Omental fat pad (tissue), 4 donors: ENCODE data around the gene TGFA. TPM values are rescaled to one million over a fixed set of nuclear protein-coding genes. Genes with fewer than 3 reads are reported as not detected.

Experiments
- ATAC-seq: fragments of 150-250 bp; one replicate; pipeline ENCODE4 v1.9.1; 2016; ENCODE audit warnings: mild to moderate bottlenecking, moderate library complexity; ENCODE audit not compliant: low FRiP score
- DNase-seq: peaks from one replicate; pipeline ENCODE4 v3.0.0-alpha.2; 2019; ENCODE audit warnings: low spot score
- CTCF ChIP-seq, 3 donors: fragments of 450-650 bp; IDR thresholded peaks; one replicate each; pipeline ENCODE4 v1.5.1; 2016 to 2017; ENCODE audit warnings: antibody characterized with exemption in 3 of 3, mild to moderate bottlenecking in 3 of 3, moderate library complexity in 2 of 3
- total RNA-seq, 4 donors: library from RNA; depleted of rRNA; stranded (reverse); fragments of >200 nt; gene quantifications; one replicate each; pipeline ENCODE4 v1.1.0, GENCODE V29; 2016

Gene TGFA
- total RNA-seq, 4 donors from 2014 or later = 1.2 to 4.3 (median 1.9) TPM

DNA sequence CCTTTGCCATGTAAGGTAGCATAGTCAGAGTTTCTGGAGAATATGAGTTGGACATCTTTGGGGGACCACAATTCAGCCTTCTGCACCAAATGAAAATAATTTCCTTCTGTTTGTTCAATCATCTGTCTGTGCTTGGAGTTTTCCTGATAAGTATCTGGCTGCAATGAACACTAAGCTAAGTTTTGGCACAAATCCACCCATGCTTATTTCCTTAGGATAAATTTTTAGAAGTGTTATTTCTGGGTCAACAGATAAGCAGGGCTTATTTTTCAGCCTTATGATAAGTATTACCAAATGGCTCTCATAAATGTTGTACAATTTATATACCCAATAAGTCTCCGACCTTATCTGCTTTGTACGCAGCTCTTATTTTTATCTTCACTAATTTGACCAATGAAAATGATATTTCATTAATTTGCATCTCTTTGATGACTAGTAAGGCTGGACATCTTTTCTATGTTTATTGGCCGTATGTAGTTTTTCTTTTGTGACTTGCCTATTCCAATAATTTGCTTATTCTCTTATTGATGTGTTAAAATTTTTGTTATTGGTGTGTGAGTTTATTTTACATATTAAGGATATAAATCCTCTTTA lies 59.2 kb downstream of the TGFA start:
- DNase-seq (no peak), ATAC-seq (no peak)
- no peak for TF ChIP-seq CTCF (IDR thresholded peaks at IDR 0.05)

DNA sequence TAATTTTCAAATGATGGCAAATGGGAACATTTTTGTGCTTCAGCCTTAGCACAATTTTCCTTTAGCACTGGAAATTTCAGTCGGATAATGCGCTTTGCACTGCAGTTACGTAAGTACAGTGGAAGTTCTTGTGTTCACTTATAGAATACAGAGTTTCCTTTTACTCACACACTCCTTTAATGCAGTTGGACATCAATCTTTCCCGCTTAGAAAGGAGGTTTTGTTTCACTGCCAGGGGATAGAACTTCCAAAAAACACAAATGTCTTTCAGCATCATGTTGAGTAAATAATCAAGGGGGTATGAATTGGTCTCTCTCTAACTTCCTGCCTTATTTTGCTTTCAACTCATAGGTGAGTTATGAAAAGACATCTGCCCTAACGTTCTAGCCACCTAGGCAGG lies 63.2 kb downstream of the TGFA start:
- DNase-seq (no peak), ATAC-seq (no peak)
- no peak for TF ChIP-seq CTCF (IDR thresholded peaks at IDR 0.05)

DNA sequence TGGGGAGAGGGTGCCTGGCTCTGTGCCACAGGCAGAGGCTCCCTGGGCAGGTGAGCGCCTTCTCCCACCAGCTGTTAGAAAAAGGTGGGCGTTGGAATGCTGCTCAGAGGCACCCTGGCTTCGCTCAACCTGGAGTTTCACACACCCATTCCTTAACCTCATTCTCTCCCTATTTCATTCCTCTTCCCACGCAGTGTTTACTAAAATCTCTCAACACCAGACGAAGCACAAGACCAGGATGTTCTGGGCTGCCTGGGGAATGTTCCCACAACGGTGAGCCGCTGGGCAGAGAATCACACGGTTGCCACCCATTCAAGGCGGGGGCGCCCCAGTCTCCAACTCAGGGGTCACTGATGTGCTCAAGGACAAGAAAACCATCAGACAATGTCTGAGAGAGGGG lies 64.5 kb downstream of the TGFA start:
- ATAC-seq = no peak

GRCh38 chr2:70484086-70484485 lies 69.5 kb downstream of the TGFA start:
- DNase-seq (no peak), ATAC-seq (no peak)
- TF ChIP-seq CTCF (IDR thresholded peaks at IDR 0.05) = no peak

More for the DNA sequence above, 64.5 kb downstream of the TGFA start:
- DNase-seq = no peak
- TF ChIP-seq CTCF (IDR thresholded peaks at IDR 0.05) = no peak

GRCh38 chr2:70482401-70482800 lies 71.2 kb downstream of the TGFA start:
- no peak for DNase-seq
- no peak for ATAC-seq
- no peak for TF ChIP-seq CTCF (IDR thresholded peaks at IDR 0.05)

- TF ChIP-seq CTCF (IDR thresholded peaks at IDR 0.05) = no peak
- DNase-seq (no peak), ATAC-seq (no peak)
Measured at GRCh38 chr2:70480468-70480867, 73.2 kb downstream of the TGFA start.

GRCh38 chr2:70479816-70480215 lies 73.8 kb downstream of the TGFA start:
- DNase-seq = no peak
- no peak for ATAC-seq
- TF ChIP-seq CTCF (IDR thresholded peaks at IDR 0.05) = no peak
